ENCODE results near the gene DOLK. TPM values are rescaled to one million over a fixed set of nuclear protein-coding genes. Genes with fewer than 3 reads are reported as not detected.
A peak's percentile ranks its signal among the peaks of the same experiment; 100 is the strongest.

The DOLK gene
- polyA plus RNA-seq, 3 donors, result 0.76 to 8.5 (median 7.0) TPM

DNA sequence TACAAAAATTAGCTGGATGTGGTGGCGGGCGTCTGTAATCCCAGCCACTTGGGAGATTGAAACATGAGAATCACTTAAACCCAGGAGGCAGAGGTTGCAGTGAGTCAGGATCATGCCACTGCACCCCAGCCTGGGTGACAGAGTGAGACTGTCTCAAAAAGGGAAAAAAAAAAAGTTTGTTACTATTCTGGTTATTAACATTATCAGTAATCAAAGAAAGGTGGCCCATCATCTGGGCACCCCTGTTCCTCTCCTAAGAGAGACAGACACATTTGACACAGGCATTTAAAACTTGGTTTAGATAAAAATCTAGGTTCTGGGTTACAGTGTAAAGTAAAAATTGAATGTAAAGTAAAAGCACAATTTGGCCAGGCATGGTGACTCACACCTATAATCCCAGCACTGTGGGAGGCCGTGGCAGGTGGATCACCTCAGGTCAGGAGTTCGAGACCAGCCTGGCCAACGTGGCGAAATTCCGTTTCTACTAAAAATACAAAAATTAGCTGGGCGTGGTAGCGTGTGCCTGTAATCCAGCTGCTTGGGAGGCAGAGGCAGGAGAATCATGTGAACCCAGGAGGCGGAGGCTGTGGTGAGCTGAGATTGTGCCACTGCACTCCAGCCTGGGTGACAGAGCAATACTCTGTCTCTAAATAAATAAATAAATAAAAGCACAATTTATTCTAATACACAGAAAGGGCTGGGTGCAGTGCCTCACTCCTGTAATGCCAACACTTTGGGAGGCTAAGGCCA is 43.4 kb downstream of the DOLK start:
- H3K4me3 ChIP-seq (replicated peaks in 1 of 3; ENCODE audit: low read depth in 2 of 3, low read length in 3 of 3), result no peak overlapping the region
- H3K9me3 Mint-ChIP-seq, result peaks cover 0 to 1% (median 0%) of the 10 kb centered on the region in 7 donors
- 95% methylated on average over 4 of the region's 10 CpGs for WGBS (ENCODE audit: insufficient coverage)
- H3K4me2 ChIP-seq (replicated peaks; ENCODE audit: extremely low read depth, low read length, poor library complexity, severe bottlenecking), result no peak overlapping the region
- TF ChIP-seq, protein P1, sequence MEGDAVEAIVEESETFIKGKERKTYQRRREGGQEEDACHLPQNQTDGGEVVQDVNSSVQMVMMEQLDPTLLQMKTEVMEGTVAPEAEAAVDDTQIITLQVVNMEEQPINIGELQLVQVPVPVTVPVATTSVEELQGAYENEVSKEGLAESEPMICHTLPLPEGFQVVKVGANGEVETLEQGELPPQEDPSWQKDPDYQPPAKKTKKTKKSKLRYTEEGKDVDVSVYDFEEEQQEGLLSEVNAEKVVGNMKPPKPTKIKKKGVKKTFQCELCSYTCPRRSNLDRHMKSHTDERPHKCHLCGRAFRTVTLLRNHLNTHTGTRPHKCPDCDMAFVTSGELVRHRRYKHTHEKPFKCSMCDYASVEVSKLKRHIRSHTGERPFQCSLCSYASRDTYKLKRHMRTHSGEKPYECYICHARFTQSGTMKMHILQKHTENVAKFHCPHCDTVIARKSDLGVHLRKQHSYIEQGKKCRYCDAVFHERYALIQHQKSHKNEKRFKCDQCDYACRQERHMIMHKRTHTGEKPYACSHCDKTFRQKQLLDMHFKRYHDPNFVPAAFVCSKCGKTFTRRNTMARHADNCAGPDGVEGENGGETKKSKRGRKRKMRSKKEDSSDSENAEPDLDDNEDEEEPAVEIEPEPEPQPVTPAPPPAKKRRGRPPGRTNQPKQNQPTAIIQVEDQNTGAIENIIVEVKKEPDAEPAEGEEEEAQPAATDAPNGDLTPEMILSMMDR (IDR thresholded peaks at IDR 0.05), result no peak
- no peak overlapping the region for H3K27ac ChIP-seq (ENCODE audit: low read depth in 1 of 2, low read length in 2 of 2)
- H3K36me3 Mint-ChIP-seq, result peaks cover 22 to 27% of the 10 kb centered on the region in 2 donors
- intact Hi-C loops (cut with micrococcal nuclease), result no loop called here
- no peak for DNase-seq
- peaks cover 20 to 22% of the 10 kb centered on the region in 2 donors for H3K4me1 ChIP-seq (ENCODE audit: control insufficient read depth in 1 of 2, insufficient read depth in 2 of 2, low read length in 2 of 2)
- peak overlapping the region in 1 of 7 donors; percentile 20 for H3K27ac Mint-ChIP-seq
- no peaks in the 10 kb centered on the region for H3K9me3 ChIP-seq (replicated peaks in 1 of 2; ENCODE audit: control insufficient read depth in 1 of 2, insufficient read depth in 1 of 2, low read length in 2 of 2)
- H3K9ac ChIP-seq (ENCODE audit: insufficient read depth, low read length, poor library complexity, severe bottlenecking), result no peak overlapping the region
- H3K4me1 Mint-ChIP-seq, result peaks cover 23% of the 10 kb centered on the region
- H3K27me3 Mint-ChIP-seq (ENCODE audit: low read depth in 3 of 3), result peaks cover 0 to 8% (median 0%) of the 10 kb centered on the region in 3 donors
- H3K79me2 ChIP-seq (ENCODE audit: insufficient read depth, low read length), result peaks cover 6% of the 10 kb centered on the region
- H2AFZ ChIP-seq (ENCODE audit: insufficient read depth, low read depth, low read length, poor library complexity, severe bottlenecking), result no peak overlapping the region
- peaks cover 16% of the 10 kb centered on the region for H4K20me1 ChIP-seq (ENCODE audit: insufficient read depth, low read length)
- H3K36me3 ChIP-seq (replicated peaks in 1 of 2; ENCODE audit: control insufficient read depth in 1 of 2, insufficient read depth in 2 of 2, low read length in 2 of 2), result peaks cover 18 to 26% of the 10 kb centered on the region in 2 donors
- no peaks in the 10 kb centered on the region for H3K27me3 ChIP-seq (ENCODE audit: control insufficient read depth in 2 of 2, insufficient read depth in 2 of 2, low read length in 2 of 2)
- H3K4me3 Mint-ChIP-seq, result no peak overlapping the region

GRCh38 chr9:128903079-128903461 is 44.3 kb downstream of the DOLK start:
- H3K9me3 Mint-ChIP-seq, result peaks cover 0 to 1% (median 0%) of the 10 kb centered on the region in 7 donors
- Histone ChIP-seq H3K27ac (ENCODE audit: low read depth in 1 of 2, low read length in 2 of 2) (no peak overlapping the region), H3K79me2 (ENCODE audit: insufficient read depth, low read length) (peaks cover 6% of the 10 kb centered on the region), H3K9me3 (replicated peaks in 1 of 2; ENCODE audit: control insufficient read depth in 1 of 2, insufficient read depth in 1 of 2, low read length in 2 of 2) (no peaks in the 10 kb centered on the region), H4K20me1 (ENCODE audit: insufficient read depth, low read length) (peaks cover 16% of the 10 kb centered on the region), H3K9ac (ENCODE audit: insufficient read depth, low read length, poor library complexity, severe bottlenecking) (no peak overlapping the region), H3K27me3 (ENCODE audit: control insufficient read depth in 2 of 2, insufficient read depth in 2 of 2, low read length in 2 of 2) (no peaks in the 10 kb centered on the region), H3K4me2 (replicated peaks; ENCODE audit: extremely low read depth, low read length, poor library complexity, severe bottlenecking) (no peak overlapping the region), H2AFZ (ENCODE audit: insufficient read depth, low read depth, low read length, poor library complexity, severe bottlenecking) (no peak overlapping the region), H3K36me3 (replicated peaks in 1 of 2; ENCODE audit: control insufficient read depth in 1 of 2, insufficient read depth in 2 of 2, low read length in 2 of 2) (peaks cover 8 to 16% of the 10 kb centered on the region in 2 donors), H3K4me3 (replicated peaks in 1 of 3; ENCODE audit: low read depth in 2 of 3, low read length in 3 of 3) (no peak overlapping the region), H3K4me1 (ENCODE audit: control insufficient read depth in 1 of 2, insufficient read depth in 2 of 2, low read length in 2 of 2) (peaks cover 28 to 32% of the 10 kb centered on the region in 2 donors)
- TF ChIP-seq, protein P1 (IDR thresholded peaks at IDR 0.05), result no peak
- H3K27me3 Mint-ChIP-seq (ENCODE audit: low read depth in 3 of 3), result peaks cover 0 to 6% (median 0%) of the 10 kb centered on the region in 3 donors
- peaks cover 32% of the 10 kb centered on the region for H3K4me1 Mint-ChIP-seq
- DNase-seq, result no peak
- H3K36me3 Mint-ChIP-seq, result peaks cover 15 to 22% of the 10 kb centered on the region in 2 donors
- intact Hi-C loops (cut with micrococcal nuclease), result no loop called here
- no peak overlapping the region for H3K4me3 Mint-ChIP-seq
- peak overlapping the region in 2 of 7 donors; percentile 15 to 63 for H3K27ac Mint-ChIP-seq
- no CpG with 5 or more reads among the region's 2 CpGs for WGBS (ENCODE audit: insufficient coverage)
